HEK293 (cell line): ENCODE measurements around the gene SLC35C1.
A peak's percentile ranks its signal among the peaks of the same experiment; 100 is the strongest.

ENCODE experiments used
- BCL11A ChIP-seq: fragments of 450-650 bp; formaldehyde crosslinking; IDR thresholded peaks from 2 replicates; pipeline ENCODE4 v1.5.1; 2016; ENCODE audit warnings: low read depth, missing biosample characterization, missing genetic modification characterization
- HOXC10 ChIP-seq: sonication (generic); formaldehyde crosslinking; IDR thresholded peaks from 2 replicates; pipeline ENCODE4 v1.8.1; 2023; ENCODE audit warnings: mild to moderate bottlenecking, missing genetic modification reagents
- KLF10 ChIP-seq: fragments of 450-650 bp; IDR thresholded peaks from 2 replicates; pipeline ENCODE4 v1.5.1; 2018; ENCODE audit warnings: missing biosample characterization, mild to moderate bottlenecking, missing genetic modification characterization
- REPIN1 ChIP-seq: fragments of 450-650 bp; formaldehyde crosslinking; IDR thresholded peaks from 2 replicates; pipeline ENCODE4 v1.5.1; 2017; ENCODE audit warnings: missing biosample characterization, missing genetic modification characterization, low read depth
- TCF7L2 ChIP-seq: IDR thresholded peaks from 2 replicates; pipeline ENCODE4 v1.6.1; 2011; ENCODE audit warnings: low read depth, mild to moderate bottlenecking, inconsistent platforms, low read length, moderate library complexity, borderline replicate concordance
- ZBTB11 ChIP-seq: fragments of 450-650 bp; formaldehyde crosslinking; conservative IDR thresholded peaks from 2 replicates; pipeline ENCODE4 v1.5.1; 2016; ENCODE audit warnings: low read depth, missing biosample characterization, missing genetic modification characterization
- ZFHX2 ChIP-seq: fragments of 450-650 bp; formaldehyde crosslinking; conservative IDR thresholded peaks from 2 replicates; pipeline ENCODE4 v1.5.1; 2016; ENCODE audit warnings: missing biosample characterization, missing genetic modification characterization
- ZNF114 ChIP-seq: fragments of 450-650 bp; formaldehyde crosslinking; IDR thresholded peaks from 2 replicates; pipeline ENCODE4 v1.5.0; 2017; ENCODE audit warnings: missing biosample characterization, missing genetic modification characterization
- ZNF133 ChIP-seq: fragments of 450-650 bp; formaldehyde crosslinking; IDR thresholded peaks from 2 replicates; pipeline ENCODE4 v1.5.1; 2016; ENCODE audit warnings: missing biosample characterization, missing genetic modification characterization
- ZNF354C ChIP-seq: fragments of 450-650 bp; formaldehyde crosslinking; IDR thresholded peaks from 2 replicates; pipeline ENCODE4 v1.5.1; 2016; ENCODE audit warnings: missing biosample characterization, missing genetic modification characterization, low read depth, borderline replicate concordance
- ZNF366 ChIP-seq: fragments of 450-650 bp; formaldehyde crosslinking; conservative IDR thresholded peaks from 2 replicates; pipeline ENCODE4 v1.5.1; 2016; ENCODE audit warnings: missing biosample characterization, missing genetic modification characterization
- ZNF404 ChIP-seq: fragments of 450-650 bp; formaldehyde crosslinking; IDR thresholded peaks from 2 replicates; pipeline ENCODE4 v1.5.1; 2017; ENCODE audit warnings: missing biosample characterization, missing genetic modification characterization
- ZNF621 ChIP-seq: fragments of 450-650 bp; formaldehyde crosslinking; IDR thresholded peaks from 2 replicates; pipeline ENCODE4 v1.5.1; 2017; ENCODE audit warnings: missing biosample characterization, missing genetic modification characterization
- ZNF747 ChIP-seq: fragments of 450-650 bp; formaldehyde crosslinking; IDR thresholded peaks from 2 replicates; pipeline ENCODE4 v1.5.1; 2016; ENCODE audit warnings: missing biosample characterization, missing genetic modification characterization
- ZNF768 ChIP-seq: fragments of 450-650 bp; formaldehyde crosslinking; IDR thresholded peaks from 2 replicates; pipeline ENCODE4 v1.5.1; 2018; ENCODE audit warnings: missing biosample characterization, mild to moderate bottlenecking, missing genetic modification characterization
- ZNF830 ChIP-seq: fragments of 450-650 bp; IDR thresholded peaks from 2 replicates; pipeline ENCODE4 v1.5.0; 2018; ENCODE audit warnings: missing biosample characterization, missing genetic modification characterization, low read depth, mild to moderate bottlenecking, moderate library complexity
- ZNF843 ChIP-seq: fragments of 450-650 bp; formaldehyde crosslinking; IDR thresholded peaks from 2 replicates; pipeline ENCODE4 v1.5.1; 2016; ENCODE audit warnings: missing biosample characterization, missing genetic modification characterization
- ZSCAN30 ChIP-seq: fragments of 450-650 bp; IDR thresholded peaks from 2 replicates; pipeline ENCODE4 v1.5.1; 2018; ENCODE audit warnings: missing biosample characterization, mild to moderate bottlenecking, missing genetic modification characterization, moderate library complexity
- TF ChIP-seq, protein P1 (sequence below): fragments of 450-650 bp; formaldehyde crosslinking; IDR thresholded peaks from 2 replicates; pipeline ENCODE4 v1.5.1; 2016; ENCODE audit warnings: missing biosample characterization, missing genetic modification characterization
- TF ChIP-seq, protein P2 (sequence below): fragments of 450-650 bp; formaldehyde crosslinking; IDR thresholded peaks from 2 replicates; pipeline ENCODE4 v1.5.1; 2016; ENCODE audit warnings: missing biosample characterization, missing genetic modification characterization
- TF ChIP-seq, protein P3 (sequence below): fragments of 450-650 bp; formaldehyde crosslinking; optimal IDR thresholded peaks from 2 replicates; pipeline ENCODE3; 2016; ENCODE audit warnings: missing biosample characterization, mild to moderate bottlenecking, missing genetic modification characterization
- TF ChIP-seq, protein P4 (sequence below): fragments of 450-650 bp; formaldehyde crosslinking; IDR thresholded peaks from 2 replicates; pipeline ENCODE4 v1.5.1; 2016; ENCODE audit warnings: missing biosample characterization, missing genetic modification characterization
- TF ChIP-seq, protein P5 (sequence below): fragments of 450-650 bp; formaldehyde crosslinking; IDR thresholded peaks from 2 replicates; pipeline ENCODE4 v1.5.1; 2016; ENCODE audit warnings: missing biosample characterization, missing genetic modification characterization
- TF ChIP-seq, protein P6 (sequence below): sonication (generic); formaldehyde crosslinking; IDR thresholded peaks from 2 replicates; pipeline ENCODE4 v1.8.1; 2022; ENCODE audit warnings: mild to moderate bottlenecking, moderate library complexity, missing genetic modification reagents

Gene SLC35C1

DNA sequence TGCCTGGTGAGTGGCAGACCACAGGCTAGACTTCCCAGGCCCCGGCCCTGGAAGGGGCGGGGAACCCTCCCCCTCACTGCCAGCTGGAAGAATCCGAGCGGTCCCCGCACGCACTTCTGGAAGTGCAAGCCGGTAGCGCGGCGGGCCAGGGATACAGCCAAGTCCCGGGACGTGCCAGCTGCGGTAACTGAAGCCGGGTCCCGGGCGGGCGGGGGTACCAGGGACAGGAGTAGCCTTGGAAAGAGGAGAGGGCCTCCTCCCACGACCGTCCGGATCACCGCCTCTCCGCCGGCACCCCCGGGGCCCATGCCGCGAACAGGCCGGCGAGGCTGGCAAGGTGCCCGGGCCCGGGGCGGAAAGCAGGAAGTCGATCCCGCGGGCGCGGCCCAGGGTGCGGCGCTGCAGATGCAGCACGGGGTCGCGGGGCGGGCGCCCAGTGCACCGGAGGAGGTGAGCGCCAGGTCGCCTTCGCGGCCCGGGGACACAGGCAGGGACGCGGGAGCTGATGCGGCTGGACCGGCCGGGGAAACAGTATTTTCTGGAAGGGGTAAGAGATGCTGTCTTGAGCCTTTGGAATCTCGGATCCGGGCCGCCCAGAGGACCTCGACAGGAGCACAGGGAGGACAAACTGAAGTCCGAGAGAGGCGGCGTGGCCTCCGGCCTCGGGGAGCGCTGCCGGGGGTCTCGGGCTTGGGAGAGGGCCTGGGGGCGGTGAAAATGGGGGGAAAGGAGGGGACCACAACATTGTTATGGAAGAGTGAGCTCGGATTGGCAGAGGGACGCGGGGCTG is 783 bp upstream of the SLC35C1 start (continued):
- TF ChIP-seq ZNF768 (tag by site-specific recombination) (no peak), ZBTB11 (tag by site-specific recombination) (peak; percentile 33), REPIN1 (tag by site-specific recombination) (no peak), ZNF133 (no peak), ZFHX2 (tag by site-specific recombination) (peak; percentile 77), HOXC10 (CRISPR knock-in tag) (no peak), ZNF621 (no peak), ZNF404 (tag by site-specific recombination) (no peak), ZNF366 (no peak), ZNF830 (tag by site-specific recombination) (no peak), ZNF747 (tag by site-specific recombination) (no peak), KLF10 (peak; percentile 42; the same call in 1 of the 2 replicates), TCF7L2 (no peak), BCL11A (tag by site-specific recombination) (no peak), ZSCAN30 (tag by site-specific recombination) (peak; percentile 65), ZNF354C (tag by site-specific recombination) (no peak), ZNF114 (no peak), ZNF843 (no peak)
- TF ChIP-seq, protein P1, sequence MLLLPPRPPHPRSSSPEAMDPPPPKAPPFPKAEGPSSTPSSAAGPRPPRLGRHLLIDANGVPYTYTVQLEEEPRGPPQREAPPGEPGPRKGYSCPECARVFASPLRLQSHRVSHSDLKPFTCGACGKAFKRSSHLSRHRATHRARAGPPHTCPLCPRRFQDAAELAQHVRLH (tag by site-specific recombination): no peak
- TF ChIP-seq, protein P2, sequence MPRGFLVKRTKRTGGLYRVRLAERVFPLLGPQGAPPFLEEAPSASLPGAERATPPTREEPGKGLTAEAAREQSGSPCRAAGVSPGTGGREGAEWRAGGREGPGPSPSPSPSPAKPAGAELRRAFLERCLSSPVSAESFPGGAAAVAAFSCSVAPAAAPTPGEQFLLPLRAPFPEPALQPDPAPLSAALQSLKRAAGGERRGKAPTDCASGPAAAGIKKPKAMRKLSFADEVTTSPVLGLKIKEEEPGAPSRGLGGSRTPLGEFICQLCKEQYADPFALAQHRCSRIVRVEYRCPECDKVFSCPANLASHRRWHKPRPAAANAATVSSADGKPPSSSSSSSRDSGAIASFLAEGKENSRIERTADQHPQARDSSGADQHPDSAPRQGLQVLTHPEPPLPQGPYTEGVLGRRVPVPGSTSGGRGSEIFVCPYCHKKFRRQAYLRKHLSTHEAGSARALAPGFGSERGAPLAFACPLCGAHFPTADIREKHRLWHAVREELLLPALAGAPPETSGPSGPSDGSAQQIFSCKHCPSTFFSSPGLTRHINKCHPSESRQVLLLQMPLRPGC (tag by site-specific recombination): no peak
- TF ChIP-seq, protein P3, sequence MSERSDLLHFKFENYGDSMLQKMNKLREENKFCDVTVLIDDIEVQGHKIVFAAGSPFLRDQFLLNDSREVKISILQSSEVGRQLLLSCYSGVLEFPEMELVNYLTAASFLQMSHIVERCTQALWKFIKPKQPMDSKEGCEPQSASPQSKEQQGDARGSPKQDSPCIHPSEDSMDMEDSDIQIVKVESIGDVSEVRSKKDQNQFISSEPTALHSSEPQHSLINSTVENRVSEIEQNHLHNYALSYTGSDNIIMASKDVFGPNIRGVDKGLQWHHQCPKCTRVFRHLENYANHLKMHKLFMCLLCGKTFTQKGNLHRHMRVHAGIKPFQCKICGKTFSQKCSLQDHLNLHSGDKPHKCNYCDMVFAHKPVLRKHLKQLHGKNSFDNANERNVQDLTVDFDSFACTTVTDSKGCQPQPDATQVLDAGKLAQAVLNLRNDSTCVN (tag by site-specific recombination): peak; percentile 89
- TF ChIP-seq, protein P4, sequence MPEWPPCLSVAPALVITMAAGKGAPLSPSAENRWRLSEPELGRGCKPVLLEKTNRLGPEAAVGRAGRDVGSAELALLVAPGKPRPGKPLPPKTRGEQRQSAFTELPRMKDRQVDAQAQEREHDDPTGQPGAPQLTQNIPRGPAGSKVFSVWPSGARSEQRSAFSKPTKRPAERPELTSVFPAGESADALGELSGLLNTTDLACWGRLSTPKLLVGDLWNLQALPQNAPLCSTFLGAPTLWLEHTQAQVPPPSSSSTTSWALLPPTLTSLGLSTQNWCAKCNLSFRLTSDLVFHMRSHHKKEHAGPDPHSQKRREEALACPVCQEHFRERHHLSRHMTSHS (tag by site-specific recombination): no peak
- TF ChIP-seq, protein P5, sequence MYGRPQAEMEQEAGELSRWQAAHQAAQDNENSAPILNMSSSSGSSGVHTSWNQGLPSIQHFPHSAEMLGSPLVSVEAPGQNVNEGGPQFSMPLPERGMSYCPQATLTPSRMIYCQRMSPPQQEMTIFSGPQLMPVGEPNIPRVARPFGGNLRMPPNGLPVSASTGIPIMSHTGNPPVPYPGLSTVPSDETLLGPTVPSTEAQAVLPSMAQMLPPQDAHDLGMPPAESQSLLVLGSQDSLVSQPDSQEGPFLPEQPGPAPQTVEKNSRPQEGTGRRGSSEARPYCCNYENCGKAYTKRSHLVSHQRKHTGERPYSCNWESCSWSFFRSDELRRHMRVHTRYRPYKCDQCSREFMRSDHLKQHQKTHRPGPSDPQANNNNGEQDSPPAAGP (tag by site-specific recombination): peak; percentile 56; the same call in 1 of the 2 replicates
- TF ChIP-seq, protein P6, sequence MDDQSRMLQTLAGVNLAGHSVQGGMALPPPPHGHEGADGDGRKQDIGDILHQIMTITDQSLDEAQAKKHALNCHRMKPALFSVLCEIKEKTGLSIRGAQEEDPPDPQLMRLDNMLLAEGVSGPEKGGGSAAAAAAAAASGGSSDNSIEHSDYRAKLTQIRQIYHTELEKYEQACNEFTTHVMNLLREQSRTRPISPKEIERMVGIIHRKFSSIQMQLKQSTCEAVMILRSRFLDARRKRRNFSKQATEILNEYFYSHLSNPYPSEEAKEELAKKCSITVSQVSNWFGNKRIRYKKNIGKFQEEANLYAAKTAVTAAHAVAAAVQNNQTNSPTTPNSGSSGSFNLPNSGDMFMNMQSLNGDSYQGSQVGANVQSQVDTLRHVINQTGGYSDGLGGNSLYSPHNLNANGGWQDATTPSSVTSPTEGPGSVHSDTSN (CRISPR knock-in tag): peak; percentile 57; the same call in 1 of the 2 replicates
